ENCODE results near the gene CPNE4. TPM values are rescaled to one million over a fixed set of nuclear protein-coding genes. Genes with fewer than 3 reads are reported as not detected.

Gene CPNE4
- total RNA-seq, 2 experiments from 2014 or later: not detected

GRCh38 chr3:131957980-131958379, 76.8 kb downstream of the CPNE4 start:
- CTCF ChIA-PET: interaction anchor here (0.6 kb wide), 1 partner anchor 17 kb away, joined by 3 read pairs; no protein-coding TSS in a partner anchor
- POLR2A ChIA-PET: no interaction called here
- H3K27me3 Mint-ChIP-seq: peaks cover 3% of the 10 kb centered on the region
- intact Hi-C loops (cut with DNase I, micrococcal nuclease): no loop called here
- H3K4me1 Mint-ChIP-seq: no peaks in the 10 kb centered on the region
- H3K4me3 Mint-ChIP-seq: no peak overlapping the region
- DNase-seq: no peak
- H3K27ac Mint-ChIP-seq: no peak overlapping the region
- no peak for ATAC-seq
- no peaks in the 10 kb centered on the region for H3K36me3 Mint-ChIP-seq (ENCODE audit: low read depth)
- H3K9me3 Mint-ChIP-seq (ENCODE audit: low read depth): no peaks in the 10 kb centered on the region

DNA sequence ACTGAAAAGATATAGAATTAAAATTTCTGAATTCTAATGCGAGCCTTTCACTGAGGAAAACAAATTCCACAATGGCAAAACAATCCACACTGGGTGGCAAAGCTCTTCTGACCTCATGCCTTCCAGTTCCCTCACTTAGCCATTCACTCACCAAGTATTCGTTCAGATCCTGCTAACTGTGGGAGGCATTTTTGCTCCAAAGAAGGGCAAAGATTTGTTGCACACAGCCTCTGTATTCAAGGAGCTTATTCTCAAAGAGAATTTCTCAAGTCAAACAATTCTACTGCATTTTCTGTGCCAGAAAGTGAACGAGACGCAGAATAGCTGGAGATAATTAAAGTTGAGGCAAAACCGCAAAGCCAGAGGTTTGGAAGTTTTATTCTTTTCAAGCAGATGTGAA, 77.3 kb downstream of the CPNE4 start:
- peaks cover 3% of the 10 kb centered on the region for H3K27me3 Mint-ChIP-seq
- H3K4me3 Mint-ChIP-seq: no peak overlapping the region
- ATAC-seq: no peak
- CTCF ChIA-PET: no interaction called here
- intact Hi-C loops (cut with DNase I, micrococcal nuclease): no loop called here
- no peaks in the 10 kb centered on the region for H3K36me3 Mint-ChIP-seq (ENCODE audit: low read depth)
- no peak for DNase-seq
- no peaks in the 10 kb centered on the region for H3K4me1 Mint-ChIP-seq
- no peaks in the 10 kb centered on the region for H3K9me3 Mint-ChIP-seq (ENCODE audit: low read depth)
- POLR2A ChIA-PET: no interaction called here
- H3K27ac Mint-ChIP-seq: no peak overlapping the region

GRCh38 chr3:131948806-131949205, 86.0 kb downstream of the CPNE4 start:
- Mint-ChIP-seq H3K36me3 (ENCODE audit: low read depth) (no peaks in the 10 kb centered on the region), H3K27ac (no peak overlapping the region), H3K27me3 (no peaks in the 10 kb centered on the region), H3K4me3 (no peak overlapping the region), H3K4me1 (peaks cover 17% of the 10 kb centered on the region), H3K9me3 (ENCODE audit: low read depth) (peaks cover 2% of the 10 kb centered on the region)
- ChIA-PET POLR2A (no interaction called here), CTCF (no interaction called here)
- ATAC-seq (no peak), DNase-seq (no peak)
- intact Hi-C loops (cut with DNase I, micrococcal nuclease): no loop called here

GRCh38 chr3:131944676-131945075, 90.1 kb downstream of the CPNE4 start:
- CTCF ChIA-PET: no interaction called here
- no peak overlapping the region for H3K4me3 Mint-ChIP-seq

GRCh38 chr3:131933665-131934064, 101.1 kb downstream of the CPNE4 start:
- no peaks in the 10 kb centered on the region for H3K4me1 Mint-ChIP-seq
- H3K27ac Mint-ChIP-seq: no peak overlapping the region
- ChIA-PET CTCF (no interaction called here), POLR2A (no interaction called here)
- intact Hi-C loops (cut with DNase I, micrococcal nuclease): no loop called here
- H3K9me3 Mint-ChIP-seq (ENCODE audit: low read depth): peaks cover 5% of the 10 kb centered on the region
- no peaks in the 10 kb centered on the region for H3K36me3 Mint-ChIP-seq (ENCODE audit: low read depth)
- H3K4me3 Mint-ChIP-seq: no peak overlapping the region
- ATAC-seq (no peak), DNase-seq (no peak)
- peaks cover 2% of the 10 kb centered on the region for H3K27me3 Mint-ChIP-seq

More at GRCh38 chr3:131944676-131945075, 90.1 kb downstream of the CPNE4 start:
- no peak overlapping the region for H3K27ac Mint-ChIP-seq
- DNase-seq (no peak), ATAC-seq (no peak)
- POLR2A ChIA-PET: no interaction called here
- no peaks in the 10 kb centered on the region for H3K9me3 Mint-ChIP-seq (ENCODE audit: low read depth)
- H3K27me3 Mint-ChIP-seq: no peaks in the 10 kb centered on the region
- peaks cover 22% of the 10 kb centered on the region for H3K4me1 Mint-ChIP-seq
- no peaks in the 10 kb centered on the region for H3K36me3 Mint-ChIP-seq (ENCODE audit: low read depth)
- intact Hi-C loops (cut with DNase I, micrococcal nuclease): no loop called here

DNA sequence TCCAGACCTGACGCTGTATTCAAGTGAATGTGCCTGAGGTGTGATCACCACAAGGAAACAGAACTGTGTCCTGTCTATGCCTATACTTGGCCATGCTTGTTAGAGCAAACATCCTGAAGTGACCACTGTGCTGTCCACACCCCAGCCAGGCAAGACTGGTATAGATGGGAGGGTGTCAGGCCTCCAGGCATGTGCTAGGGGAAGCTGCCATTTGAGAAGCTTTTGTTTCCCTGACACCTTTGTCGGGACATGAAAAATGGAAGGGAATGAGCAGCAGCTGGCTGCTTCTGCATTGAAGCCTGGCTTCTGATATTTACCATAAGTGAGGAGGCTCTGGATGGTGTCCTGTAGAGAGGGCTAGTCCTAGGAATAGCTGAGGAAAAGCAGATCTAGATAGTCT, 106.2 kb downstream of the CPNE4 start:
- CTCF ChIA-PET: no interaction called here
- no peak for ATAC-seq

DNA sequence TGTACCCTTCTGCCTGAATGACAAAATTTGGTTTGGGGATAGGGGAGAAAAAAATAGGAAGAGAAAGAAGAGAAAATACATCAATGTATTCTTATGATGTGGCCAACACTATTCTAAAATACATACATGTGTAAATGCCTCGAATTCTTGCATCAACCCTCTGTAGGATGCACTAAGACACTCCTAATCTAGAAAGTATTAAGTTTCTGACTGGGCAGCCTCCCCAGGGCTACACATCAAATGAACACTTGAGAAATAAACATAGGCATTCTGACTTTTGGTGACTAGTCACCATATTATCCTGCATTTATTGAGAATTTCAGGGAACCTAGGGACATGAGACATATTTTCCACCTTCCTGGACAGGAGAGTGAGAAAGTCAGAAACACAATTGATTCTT, 109.2 kb downstream of the CPNE4 start:
- Mint-ChIP-seq H3K27me3 (peaks cover 4% of the 10 kb centered on the region), H3K4me1 (no peaks in the 10 kb centered on the region), H3K4me3 (no peak overlapping the region), H3K9me3 (ENCODE audit: low read depth) (no peaks in the 10 kb centered on the region), H3K36me3 (ENCODE audit: low read depth) (no peaks in the 10 kb centered on the region), H3K27ac (no peak overlapping the region)
- POLR2A ChIA-PET: no interaction called here
- CTCF ChIA-PET: no interaction called here
- intact Hi-C loops (cut with DNase I, micrococcal nuclease): no loop called here
- ATAC-seq (no peak), DNase-seq (no peak)

More for the DNA sequence above, 106.2 kb downstream of the CPNE4 start:
- Mint-ChIP-seq H3K27ac (no peak overlapping the region), H3K36me3 (ENCODE audit: low read depth) (no peaks in the 10 kb centered on the region), H3K4me3 (no peak overlapping the region), H3K9me3 (ENCODE audit: low read depth) (no peaks in the 10 kb centered on the region), H3K4me1 (no peaks in the 10 kb centered on the region), H3K27me3 (peaks cover 6% of the 10 kb centered on the region)
- POLR2A ChIA-PET: no interaction called here
- DNase-seq: no peak
- intact Hi-C loops (cut with DNase I, micrococcal nuclease): no loop called here

GRCh38 chr3:131922356-131922755, 112.5 kb downstream of the CPNE4 start:
- DNase-seq (no peak), ATAC-seq (no peak)
- peaks cover 4% of the 10 kb centered on the region for H3K27me3 Mint-ChIP-seq

DNA sequence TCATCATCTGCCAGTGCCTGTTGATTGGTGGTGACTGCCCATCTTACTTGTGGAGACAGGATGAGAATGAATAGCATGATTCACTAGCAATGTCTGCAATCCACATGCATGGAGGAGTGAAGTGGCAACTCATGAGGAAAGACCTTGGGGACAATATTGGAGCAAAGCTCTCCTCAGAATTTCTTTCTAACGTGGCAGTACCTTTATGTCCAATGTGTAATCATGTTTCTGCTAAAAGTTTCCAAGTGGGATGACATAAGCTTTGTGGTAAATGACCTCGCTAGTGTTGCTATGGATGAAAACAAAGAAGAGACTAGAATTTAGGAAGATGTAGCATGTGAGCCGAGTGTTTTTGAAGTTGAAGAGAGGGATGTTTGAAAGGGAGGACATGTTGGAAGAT, 117.8 kb downstream of the CPNE4 start:
- Mint-ChIP-seq H3K27me3 (no peaks in the 10 kb centered on the region), H3K4me1 (no peaks in the 10 kb centered on the region), H3K27ac (no peak overlapping the region), H3K4me3 (no peak overlapping the region), H3K9me3 (ENCODE audit: low read depth) (no peaks in the 10 kb centered on the region), H3K36me3 (ENCODE audit: low read depth) (no peaks in the 10 kb centered on the region)
- ChIA-PET CTCF (no interaction called here), POLR2A (no interaction called here)
- DNase-seq (no peak), ATAC-seq (no peak)
- intact Hi-C loops (cut with DNase I, micrococcal nuclease): no loop called here

More at GRCh38 chr3:131922356-131922755, 112.5 kb downstream of the CPNE4 start:
- Mint-ChIP-seq H3K27ac (no peak overlapping the region), H3K4me3 (no peak overlapping the region), H3K4me1 (no peaks in the 10 kb centered on the region), H3K36me3 (ENCODE audit: low read depth) (no peaks in the 10 kb centered on the region), H3K9me3 (ENCODE audit: low read depth) (no peaks in the 10 kb centered on the region)
- intact Hi-C loops (cut with DNase I, micrococcal nuclease): no loop called here
- POLR2A ChIA-PET: no interaction called here
- CTCF ChIA-PET: no interaction called here

DNA sequence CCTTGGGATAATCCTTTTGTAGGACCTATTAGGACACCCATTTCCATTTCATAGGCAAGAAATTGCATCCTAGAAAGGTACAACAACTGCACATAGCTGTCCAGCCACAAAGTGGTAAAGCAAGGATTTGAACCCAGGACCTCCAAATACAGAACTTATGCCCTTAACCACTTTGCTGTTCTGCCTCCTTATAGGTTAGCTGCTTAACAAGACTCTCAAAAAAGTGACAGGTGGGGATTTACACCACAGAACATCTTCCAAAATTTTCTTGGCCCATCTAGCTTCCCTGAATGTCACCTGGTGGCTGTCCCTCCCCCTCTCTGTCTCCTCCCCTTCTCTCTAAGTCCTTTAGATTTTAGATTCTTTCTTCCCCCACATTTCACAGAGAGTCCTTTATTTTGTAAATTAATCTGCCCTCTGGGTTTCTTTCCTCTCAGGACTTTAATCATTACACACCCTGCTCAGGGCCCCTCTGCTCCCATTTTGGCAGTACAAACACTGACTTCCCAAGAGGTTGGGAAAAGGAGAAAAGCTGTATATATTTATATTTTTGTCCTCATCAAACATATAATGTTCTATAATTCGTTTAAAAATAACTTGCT, 120.6 kb downstream of the CPNE4 start:
- H3K4me3 Mint-ChIP-seq: no peak overlapping the region
- H3K4me1 Mint-ChIP-seq: no peaks in the 10 kb centered on the region
- no peaks in the 10 kb centered on the region for H3K36me3 Mint-ChIP-seq (ENCODE audit: low read depth)
- DNase-seq (no peak), ATAC-seq (no peak)
- CTCF ChIA-PET: no interaction called here
- POLR2A ChIA-PET: no interaction called here
- intact Hi-C loops (cut with DNase I, micrococcal nuclease): no loop called here
- peaks cover 3% of the 10 kb centered on the region for H3K27me3 Mint-ChIP-seq
- no peaks in the 10 kb centered on the region for H3K9me3 Mint-ChIP-seq (ENCODE audit: low read depth)
- H3K27ac Mint-ChIP-seq: no peak overlapping the region

GRCh38 chr3:131912255-131912654, 122.6 kb downstream of the CPNE4 start:
- Mint-ChIP-seq H3K4me1 (no peaks in the 10 kb centered on the region), H3K4me3 (no peak overlapping the region), H3K9me3 (ENCODE audit: low read depth) (no peaks in the 10 kb centered on the region), H3K27me3 (peaks cover 3% of the 10 kb centered on the region), H3K27ac (no peak overlapping the region), H3K36me3 (ENCODE audit: low read depth) (no peaks in the 10 kb centered on the region)
- intact Hi-C loops (cut with DNase I, micrococcal nuclease): no loop called here
- POLR2A ChIA-PET: no interaction called here
- no peak for ATAC-seq
- no peak for DNase-seq
- CTCF ChIA-PET: no interaction called here

- ATAC-seq (no peak), DNase-seq (no peak)
- Mint-ChIP-seq H3K9me3 (ENCODE audit: low read depth) (no peaks in the 10 kb centered on the region), H3K27me3 (peaks cover 3% of the 10 kb centered on the region), H3K4me3 (no peak overlapping the region), H3K36me3 (ENCODE audit: low read depth) (no peaks in the 10 kb centered on the region), H3K27ac (no peak overlapping the region), H3K4me1 (no peaks in the 10 kb centered on the region)
- intact Hi-C loops (cut with DNase I, micrococcal nuclease): no loop called here
- ChIA-PET POLR2A (no interaction called here), CTCF (no interaction called here)
These were observed 127.0 kb downstream of the CPNE4 start for GRCh38 chr3:131907796-131908195.

DNA sequence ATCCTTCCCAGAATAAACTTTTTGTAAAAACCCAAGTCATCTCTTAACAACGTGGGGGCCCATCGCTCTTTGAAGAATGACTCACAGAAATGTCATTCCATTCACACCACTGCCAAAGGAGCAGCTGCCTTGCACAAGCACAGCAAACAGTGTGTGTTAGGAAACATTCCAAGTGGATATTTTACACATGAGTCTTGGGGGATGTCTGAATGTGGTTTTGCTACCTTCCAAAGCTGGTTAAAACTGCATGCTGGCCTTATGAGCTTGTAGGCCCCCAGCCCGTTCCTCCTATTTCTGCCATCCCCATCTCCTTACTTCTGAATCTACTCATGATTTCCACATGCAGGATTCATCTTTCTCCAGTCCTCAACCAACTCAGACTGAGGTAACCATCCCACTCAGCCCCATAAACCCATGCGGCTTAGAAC, 130.8 kb downstream of the CPNE4 start:
- Mint-ChIP-seq H3K36me3 (ENCODE audit: low read depth) (no peaks in the 10 kb centered on the region), H3K4me1 (no peaks in the 10 kb centered on the region), H3K27ac (no peak overlapping the region), H3K9me3 (ENCODE audit: low read depth) (no peaks in the 10 kb centered on the region), H3K4me3 (no peak overlapping the region), H3K27me3 (peaks cover 2% of the 10 kb centered on the region)
- ChIA-PET CTCF (no interaction called here), POLR2A (no interaction called here)
- ATAC-seq (no peak), DNase-seq (no peak)
- intact Hi-C loops (cut with DNase I, micrococcal nuclease): no loop called here

All from activated CD4-positive, alpha-beta T cell treated with anti-CD3 and anti-CD28 coated beads for 36 hours (primary cell).